ENCODE results near the gene TMEM269. TPM values are rescaled to one million over a fixed set of nuclear protein-coding genes. Genes with fewer than 3 reads are reported as not detected.

Gene TMEM269
- total RNA-seq, 2 donors from 2014 or later: not detected

DNA sequence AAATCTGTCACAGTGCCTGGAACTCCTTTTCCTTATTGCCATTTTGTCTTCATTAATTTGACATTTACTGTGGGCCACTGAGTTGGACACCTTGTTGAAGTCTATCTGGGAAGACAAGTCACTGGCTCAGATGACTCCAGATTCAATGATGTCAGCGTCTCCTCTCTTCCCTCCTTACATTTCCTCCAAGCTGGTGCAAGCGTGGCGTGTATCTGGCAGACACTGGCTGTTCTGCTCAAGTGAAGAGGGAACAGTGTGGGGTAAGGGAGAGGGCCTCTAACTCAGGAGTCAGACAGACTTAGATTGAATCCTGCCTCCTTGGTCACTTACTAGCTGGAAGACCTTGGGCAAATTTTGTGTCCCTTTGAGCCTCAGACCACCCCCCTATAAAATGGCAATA is 52.9 kb downstream of the TMEM269 start:
- Histone ChIP-seq H3K4me3 (no peak overlapping the region), H3K27ac (no peak overlapping the region), H3K27me3 (no peaks in the 10 kb centered on the region), H3K36me3 (no peaks in the 10 kb centered on the region), H3K4me1 (no peaks in the 10 kb centered on the region), H3K9me3 (no peaks in the 10 kb centered on the region)
- no peak for DNase-seq (ENCODE audit: low spot score)
- TF ChIP-seq, protein P1, sequence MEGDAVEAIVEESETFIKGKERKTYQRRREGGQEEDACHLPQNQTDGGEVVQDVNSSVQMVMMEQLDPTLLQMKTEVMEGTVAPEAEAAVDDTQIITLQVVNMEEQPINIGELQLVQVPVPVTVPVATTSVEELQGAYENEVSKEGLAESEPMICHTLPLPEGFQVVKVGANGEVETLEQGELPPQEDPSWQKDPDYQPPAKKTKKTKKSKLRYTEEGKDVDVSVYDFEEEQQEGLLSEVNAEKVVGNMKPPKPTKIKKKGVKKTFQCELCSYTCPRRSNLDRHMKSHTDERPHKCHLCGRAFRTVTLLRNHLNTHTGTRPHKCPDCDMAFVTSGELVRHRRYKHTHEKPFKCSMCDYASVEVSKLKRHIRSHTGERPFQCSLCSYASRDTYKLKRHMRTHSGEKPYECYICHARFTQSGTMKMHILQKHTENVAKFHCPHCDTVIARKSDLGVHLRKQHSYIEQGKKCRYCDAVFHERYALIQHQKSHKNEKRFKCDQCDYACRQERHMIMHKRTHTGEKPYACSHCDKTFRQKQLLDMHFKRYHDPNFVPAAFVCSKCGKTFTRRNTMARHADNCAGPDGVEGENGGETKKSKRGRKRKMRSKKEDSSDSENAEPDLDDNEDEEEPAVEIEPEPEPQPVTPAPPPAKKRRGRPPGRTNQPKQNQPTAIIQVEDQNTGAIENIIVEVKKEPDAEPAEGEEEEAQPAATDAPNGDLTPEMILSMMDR (IDR thresholded peaks at IDR 0.05): no peak

DNA sequence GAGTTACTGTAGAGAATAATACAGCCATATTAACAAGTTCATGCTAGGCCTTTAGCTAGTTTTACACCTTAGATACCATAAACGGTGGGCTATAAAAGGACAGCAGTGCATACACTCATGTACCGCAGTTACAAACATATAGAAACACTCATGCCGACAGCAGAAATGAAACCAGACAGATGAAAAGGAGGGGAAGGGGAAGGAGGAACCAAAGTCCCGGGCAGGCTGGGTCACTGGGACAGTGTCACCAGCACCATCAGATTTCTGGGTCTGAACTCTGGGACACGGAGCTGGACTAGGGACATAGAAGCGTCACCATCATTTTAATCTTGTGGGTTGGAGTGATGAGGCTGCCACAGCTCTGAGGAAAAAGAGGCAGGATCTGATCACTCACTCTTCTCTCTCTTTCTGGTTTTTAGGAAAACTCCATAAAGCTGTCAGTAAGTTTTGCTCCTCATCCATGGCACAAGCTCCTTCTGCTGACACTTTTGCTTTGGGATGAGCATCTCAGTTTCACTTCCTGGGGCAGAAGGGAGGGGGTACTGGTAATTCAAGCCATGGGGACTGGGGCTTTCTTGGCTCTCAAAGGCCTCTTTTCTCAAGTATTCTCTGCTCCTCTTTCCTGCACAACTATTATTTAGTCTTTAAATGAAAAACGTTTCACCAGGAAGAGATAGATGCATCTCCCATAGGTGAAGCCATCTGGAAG is 53.8 kb downstream of the TMEM269 start:
- Histone ChIP-seq H3K4me3 (no peak overlapping the region), H3K27me3 (no peaks in the 10 kb centered on the region), H3K36me3 (no peaks in the 10 kb centered on the region), H3K27ac (no peak overlapping the region), H3K9me3 (no peaks in the 10 kb centered on the region), H3K4me1 (no peaks in the 10 kb centered on the region)
- TF ChIP-seq, protein P1 (IDR thresholded peaks at IDR 0.05): no peak
- no peak for DNase-seq (ENCODE audit: low spot score)

DNA sequence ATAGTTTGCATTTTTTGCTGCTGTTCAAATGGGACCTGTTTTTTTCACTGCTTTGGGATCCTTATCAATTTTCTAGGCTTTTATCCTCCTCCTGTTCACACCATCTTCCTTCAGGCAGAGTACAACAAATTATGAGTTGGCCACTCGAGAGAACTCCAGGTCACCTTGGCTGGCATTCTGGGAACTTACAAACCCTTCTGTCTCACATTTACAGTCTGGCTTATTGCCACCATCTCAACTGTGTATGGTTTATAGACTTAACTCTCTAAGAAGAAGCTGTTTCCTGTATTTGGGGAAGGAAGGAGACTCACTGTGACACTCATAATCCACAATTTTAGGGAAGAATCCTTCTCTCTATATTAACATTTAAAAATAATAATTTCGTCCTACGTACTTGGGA is 56.2 kb downstream of the TMEM269 start:
- no peak overlapping the region for H3K4me3 ChIP-seq
- peaks cover 0 to 7% of the 10 kb centered on the region in 2 donors for H3K4me1 ChIP-seq
- H3K27ac ChIP-seq: no peak overlapping the region
- no peak for DNase-seq (ENCODE audit: low spot score)
- no peaks in the 10 kb centered on the region for H3K9me3 ChIP-seq
- H3K27me3 ChIP-seq: no peaks in the 10 kb centered on the region
- H3K36me3 ChIP-seq: no peaks in the 10 kb centered on the region
- TF ChIP-seq, protein P1 (IDR thresholded peaks at IDR 0.05): no peak

DNA sequence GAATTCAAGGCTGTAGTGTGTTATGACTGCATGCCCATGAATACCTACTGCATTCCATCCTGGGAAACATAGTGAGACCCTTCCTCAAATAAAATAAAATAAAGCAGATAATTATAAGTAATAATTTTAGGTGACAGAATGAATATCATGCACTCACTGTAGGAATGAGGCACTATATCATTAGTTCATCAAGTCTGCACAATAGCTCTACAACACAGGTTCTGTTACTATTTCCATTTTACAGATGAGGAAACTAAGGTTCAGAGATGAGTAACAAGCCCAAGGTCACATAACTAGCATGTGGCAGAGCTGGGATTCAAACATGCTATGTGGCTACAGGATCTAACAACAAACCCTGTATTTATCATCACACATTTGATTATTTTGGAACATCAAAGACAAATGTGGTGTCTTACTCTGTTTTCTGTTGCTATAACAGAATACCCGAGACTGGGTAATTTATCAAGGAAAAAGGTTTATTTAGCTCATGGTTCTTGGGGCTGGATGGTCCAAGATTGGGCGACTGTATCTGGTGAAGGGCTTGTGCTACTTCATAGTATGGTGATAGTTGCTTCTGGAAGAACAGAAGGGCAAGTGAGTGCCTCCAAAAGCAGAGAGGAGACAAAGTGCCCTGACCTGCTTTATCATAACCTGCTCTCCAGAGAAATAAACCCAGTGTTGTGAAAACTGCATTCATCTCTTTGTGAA is 56.8 kb downstream of the TMEM269 start:
- no peak overlapping the region for H3K27ac ChIP-seq

DNA sequence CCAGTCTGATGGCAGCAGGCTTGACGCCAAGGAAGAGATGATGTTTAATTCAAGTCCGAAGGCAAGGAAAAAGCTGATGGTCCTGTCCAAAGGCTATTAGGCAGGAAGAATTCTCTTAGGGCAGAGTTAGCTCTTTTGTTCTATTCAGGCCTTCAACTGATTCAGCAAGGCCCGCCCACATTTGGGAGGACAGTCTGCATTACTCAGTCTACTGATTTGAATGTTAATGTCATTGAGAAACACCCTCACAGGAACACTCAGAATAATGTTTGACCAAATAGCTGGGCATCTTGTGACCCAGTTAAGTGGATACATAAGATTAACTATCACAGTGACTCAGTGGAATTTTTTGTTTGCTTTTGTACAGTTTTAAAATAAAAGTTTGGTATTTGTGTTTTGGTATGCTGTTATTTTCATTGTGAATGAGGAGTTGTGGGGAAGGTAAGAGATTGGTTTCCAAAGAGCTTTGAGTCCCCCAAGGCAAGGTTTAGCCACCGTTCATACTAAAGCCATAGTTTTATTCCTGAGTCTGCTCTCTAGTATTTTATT is 59.9 kb downstream of the TMEM269 start:
- no peaks in the 10 kb centered on the region for H3K36me3 ChIP-seq
- no peaks in the 10 kb centered on the region for H3K9me3 ChIP-seq
- no peak overlapping the region for H3K27ac ChIP-seq
- peaks cover 0 to 25% of the 10 kb centered on the region in 2 donors for H3K4me1 ChIP-seq
- H3K27me3 ChIP-seq: no peaks in the 10 kb centered on the region
- DNase-seq (ENCODE audit: low spot score): no peak
- TF ChIP-seq, protein P1 (IDR thresholded peaks at IDR 0.05): no peak
- H3K4me3 ChIP-seq: no peak overlapping the region

More for the DNA sequence above, 56.8 kb downstream of the TMEM269 start:
- Histone ChIP-seq H3K9me3 (no peaks in the 10 kb centered on the region), H3K36me3 (no peaks in the 10 kb centered on the region), H3K27me3 (no peaks in the 10 kb centered on the region), H3K4me1 (peaks cover 0 to 8% of the 10 kb centered on the region in 2 donors), H3K4me3 (no peak overlapping the region)
- TF ChIP-seq, protein P1 (IDR thresholded peaks at IDR 0.05): no peak
- no peak for DNase-seq (ENCODE audit: low spot score)
